Sigmoid colon (tissue), 7 donors: ENCODE data around the gene ZG16B. TPM values are rescaled to one million over a fixed set of nuclear protein-coding genes. Genes with fewer than 3 reads are reported as not detected.

Experiments
- DNase-seq: peaks from one replicate; pipeline ENCODE4 v3.0.0-alpha.2; 2019
- H3K27ac ChIP-seq, 4 donors: fragments of 200-600 bp; sonication (generic); one replicate each; pipeline ENCODE4 v1.5.1; 2016 to 2019; ENCODE audit warnings: mild to moderate bottlenecking in 1 of 4
- H3K27me3 ChIP-seq, 3 donors: fragments of 200-600 bp; sonication (generic); one replicate each; pipeline ENCODE4 v1.5.1; 2019; ENCODE audit warnings: mild to moderate bottlenecking in 1 of 3
- H3K36me3 ChIP-seq, 4 donors: fragments of 200-600 bp; sonication (generic); one replicate each; pipeline ENCODE4 v1.5.1; 2016 to 2019
- H3K4me1 ChIP-seq, 4 donors: fragments of 200-600 bp; sonication (generic); one replicate each; pipeline ENCODE4 v1.5.1; 2017 to 2019
- H3K4me3 ChIP-seq, 4 donors: fragments of 200-600 bp; sonication (generic); one replicate each; pipeline ENCODE4 v1.5.1; 2017 to 2019; ENCODE audit warnings: mild to moderate bottlenecking in 2 of 4, moderate library complexity in 1 of 4
- H3K9me3 ChIP-seq, 4 donors: fragments of 200-600 bp in 3 of 4; sonication (generic) in 3 of 4; one replicate each; pipeline versions ENCODE4 v1.5.1 to v1.6.1; 2013 to 2019
- CTCF ChIP-seq, 4 experiments: fragments of 450-650 bp in 3 of 4; fragments of 200-600 bp in 1 of 4; IDR thresholded peaks; one replicate each; pipeline ENCODE4 v1.5.1; 2016 to 2019; ENCODE audit warnings: antibody characterized with exemption in 4 of 4, mild to moderate bottlenecking in 3 of 4, moderate library complexity in 2 of 4
- EP300 ChIP-seq, 4 donors: sonication (generic); formaldehyde crosslinking; IDR thresholded peaks; one replicate each; pipeline ENCODE4 v1.6.1; 2017; ENCODE audit warnings: antibody characterized with exemption in 4 of 4
- POLR2A ChIP-seq, 2 donors: fragments of 450-650 bp; IDR thresholded peaks; one replicate each; pipeline ENCODE4 v1.6.1; 2016; ENCODE audit warnings: antibody characterized with exemption in 2 of 2, mild to moderate bottlenecking in 2 of 2, moderate library complexity in 2 of 2
- POLR2AphosphoS5 ChIP-seq, 4 donors: sonication (generic); formaldehyde crosslinking; IDR thresholded peaks; one replicate each; pipeline ENCODE4 v1.6.1; 2017; ENCODE audit warnings: antibody characterized with exemption in 4 of 4
- WGBS, 2 donors: extraction: QIAGEN DNeasy Blood & Tissue Kit; methylation state at CpG; one replicate each; pipeline ENCODE4 v1.1.7; 2013; 5-methylcytosine and 5-hydroxymethylcytosine counted together
- intact Hi-C: fragments of 100-400 bp; cut with DNase I; formaldehyde crosslinking; loops from one replicate; pipeline ENCODE4 v1.15.1; 2023
- polyA plus RNA-seq, 3 donors: library from polyadenylated mRNA; stranded (reverse); fragments of 200-250 nt; gene quantifications; one replicate each; pipeline ENCODE4 v1.2.3, GENCODE V29; 2013
- total RNA-seq, 4 donors: library from RNA; depleted of rRNA; stranded (reverse); fragments of >200 nt; gene quantifications; one replicate each; pipeline ENCODE4 v1.1.0, GENCODE V29; 2016
- donor health status: healthy with polysubstance abuse.
- donor health status: Bipolar disorder and iron deficiency.
- donor health status: healthy.

The ZG16B gene
- total and polyA plus RNA-seq, 7 donors: 15.6 to 147 (median 55.0) TPM; not detected in 4

GRCh38 chr16:2826591-2827373 is 3.3 kb upstream of the ZG16B start:
- DNase-seq: peak; percentile 48
- TF ChIP-seq POLR2AphosphoS5 (IDR thresholded peaks at IDR 0.05): no peak
- TF ChIP-seq EP300 (IDR thresholded peaks at IDR 0.05): no peak
- TF ChIP-seq POLR2A (IDR thresholded peaks at IDR 0.05): no peak
- no peak for TF ChIP-seq CTCF (IDR thresholded peaks at IDR 0.05)
- Histone ChIP-seq H3K9me3 (no peaks in the 10 kb centered on the region), H3K27ac (no peak overlapping the region), H3K4me3 (no peak overlapping the region), H3K4me1 (no peaks in the 10 kb centered on the region), H3K27me3 (peaks cover 0 to 32% (median 0%) of the 10 kb centered on the region in 3 donors), H3K36me3 (no peaks in the 10 kb centered on the region)
- intact Hi-C loops: no loop called here
- 47 to 71% methylated on average over 19 of the region's 19 CpGs for WGBS, 2 donors

- Histone ChIP-seq H3K4me3 (no peak overlapping the region), H3K27ac (no peak overlapping the region), H3K27me3 (peaks cover 0 to 38% (median 0%) of the 10 kb centered on the region in 3 donors), H3K36me3 (no peaks in the 10 kb centered on the region), H3K4me1 (no peaks in the 10 kb centered on the region), H3K9me3 (no peaks in the 10 kb centered on the region)
- no peak for TF ChIP-seq POLR2A (IDR thresholded peaks at IDR 0.05)
- DNase-seq: peak; percentile 48
- intact Hi-C loops: no loop called here
- 80 to 82% methylated on average over 15 of the region's 15 CpGs for WGBS, 2 donors
Observed at GRCh38 chr16:2827374-2827791, 2.7 kb upstream of the ZG16B start.

- H3K4me1 ChIP-seq: no peaks in the 10 kb centered on the region
- DNase-seq: peak; percentile 26
- 87 to 88% methylated on average over 14 of the region's 14 CpGs for WGBS, 2 donors
Observed at GRCh38 chr16:2827831-2828520, 2.1 kb upstream of the ZG16B start.

GRCh38 chr16:2828521-2828840 is 1.6 kb upstream of the ZG16B start:
- H3K27me3 ChIP-seq: peaks cover 0 to 44% (median 0%) of the 10 kb centered on the region in 3 donors
- H3K9me3 ChIP-seq: no peaks in the 10 kb centered on the region
- no peaks in the 10 kb centered on the region for H3K4me1 ChIP-seq
- H3K27ac ChIP-seq: no peak overlapping the region
- no peaks in the 10 kb centered on the region for H3K36me3 ChIP-seq
- WGBS, 2 donors: 89 to 91% methylated on average over 8 of the region's 8 CpGs
- no peak for DNase-seq
- TF ChIP-seq POLR2A (IDR thresholded peaks at IDR 0.05): no peak
- TF ChIP-seq EP300 (IDR thresholded peaks at IDR 0.05): no peak
- TF ChIP-seq POLR2AphosphoS5 (IDR thresholded peaks at IDR 0.05): no peak
- no peak for TF ChIP-seq CTCF (IDR thresholded peaks at IDR 0.05)
- H3K4me3 ChIP-seq: no peak overlapping the region
- intact Hi-C loops: no loop called here

More at GRCh38 chr16:2827831-2828520, 2.1 kb upstream of the ZG16B start:
- Histone ChIP-seq H3K36me3 (no peaks in the 10 kb centered on the region), H3K27me3 (peaks cover 0 to 44% (median 0%) of the 10 kb centered on the region in 3 donors), H3K27ac (no peak overlapping the region), H3K4me3 (no peak overlapping the region), H3K9me3 (no peaks in the 10 kb centered on the region)
- intact Hi-C loops: no loop called here
- no peak for TF ChIP-seq CTCF (IDR thresholded peaks at IDR 0.05)
- no peak for TF ChIP-seq POLR2A (IDR thresholded peaks at IDR 0.05)
- no peak for TF ChIP-seq EP300 (IDR thresholded peaks at IDR 0.05)
- TF ChIP-seq POLR2AphosphoS5 (IDR thresholded peaks at IDR 0.05): no peak

GRCh38 chr16:2828876-2829430 is 1.1 kb upstream of the ZG16B start:
- Histone ChIP-seq H3K4me3 (no peak overlapping the region), H3K4me1 (no peaks in the 10 kb centered on the region), H3K36me3 (no peaks in the 10 kb centered on the region), H3K27me3 (peaks cover 0 to 42% (median 0%) of the 10 kb centered on the region in 3 donors), H3K27ac (no peak overlapping the region), H3K9me3 (no peaks in the 10 kb centered on the region)
- DNase-seq: no peak
- intact Hi-C loops: no loop called here
- TF ChIP-seq EP300 (IDR thresholded peaks at IDR 0.05) (no peak), POLR2A (IDR thresholded peaks at IDR 0.05) (no peak), CTCF (IDR thresholded peaks at IDR 0.05) (no peak), POLR2AphosphoS5 (IDR thresholded peaks at IDR 0.05) (no peak)
- WGBS, 2 donors: 91 to 94% methylated on average over 17 of the region's 17 CpGs
